HepG2 (cell line): ENCODE results near the gene SULT1E1. TPM values are rescaled to one million over a fixed set of nuclear protein-coding genes. Genes with fewer than 3 reads are reported as not detected.
A peak's percentile ranks its signal among the peaks of the same experiment; 100 is the strongest.

ENCODE experiments used
- AGO2 ChIP-seq: fragments of 200-400 bp; formaldehyde crosslinking; optimal IDR thresholded peaks from 2 replicates; pipeline ENCODE3; 2017; ENCODE audit warnings: mild to moderate bottlenecking, low read depth, low read length, moderate library complexity
- ARHGAP35 ChIP-seq: sonication (generic); formaldehyde crosslinking; IDR thresholded peaks from 2 replicates; pipeline ENCODE4 v1.9.0; 2022; ENCODE audit warnings: mild to moderate bottlenecking, inconsistent platforms, moderate library complexity, missing genetic modification reagents, borderline replicate concordance
- ATF7-NPFF ChIP-seq: sonication (generic); formaldehyde crosslinking; IDR thresholded peaks from 2 replicates; pipeline ENCODE4 v1.8.1; 2023; ENCODE audit warnings: mild to moderate bottlenecking, low read depth, missing genetic modification reagents, moderate library complexity
- FOXA1 ChIP-seq, 2 experiments: fragments of 450-650 bp in 1 of 2; sonication (generic) in 1 of 2; formaldehyde crosslinking in 1 of 2; IDR thresholded peaks; 2 replicates each; pipeline versions ENCODE4 v1.4.0 to v1.6.1; 2016 to 2020; ENCODE audit warnings: missing genetic modification reagents in 1 of 2
- GTF2F1 ChIP-seq: fragments of 150-350 bp; IDR thresholded peaks from 2 replicates; pipeline ENCODE4 v1.6.1; 2014; ENCODE audit warnings: low read length
- HMG20A ChIP-seq: IDR thresholded peaks from 2 replicates; pipeline ENCODE4 v1.6.1; 2016; ENCODE audit warnings: borderline replicate concordance
- HNRNPLL ChIP-seq: fragments of 200-400 bp; formaldehyde crosslinking; IDR thresholded peaks from 2 replicates; pipeline ENCODE4 v1.6.1; 2017; ENCODE audit warnings: mild to moderate bottlenecking, low read depth, low read length; ENCODE audit not compliant: poor library complexity, severe bottlenecking
- HOXA3 ChIP-seq: sonication (generic); formaldehyde crosslinking; IDR thresholded peaks from 2 replicates; pipeline ENCODE4 v1.5.0; 2020; ENCODE audit warnings: missing genetic modification reagents
- NBN ChIP-seq: fragments of 450-650 bp; conservative IDR thresholded peaks from 2 replicates; pipeline ENCODE4 v1.6.1; 2017
- NFYC ChIP-seq: IDR thresholded peaks from 2 replicates; pipeline ENCODE4 v1.6.1; 2016; ENCODE audit warnings: missing genetic modification reagents, missing compliant biosample characterization
- RFX1 ChIP-seq: fragments of 450-650 bp; IDR thresholded peaks from 2 replicates; pipeline ENCODE4 v1.6.1; 2017
- RFXANK ChIP-seq: IDR thresholded peaks from 2 replicates; pipeline ENCODE4 v1.6.1; 2016
- SP140L ChIP-seq: sonication (generic); formaldehyde crosslinking; IDR thresholded peaks from 2 replicates; pipeline ENCODE4 v1.4.0; 2020; ENCODE audit warnings: missing genetic modification reagents, borderline replicate concordance
- TAF1 ChIP-seq: sonication (generic); formaldehyde crosslinking; IDR thresholded peaks from 2 replicates; pipeline ENCODE4 v1.4.0; 2020; ENCODE audit warnings: missing genetic modification reagents
- ZNF292 ChIP-seq: sonication (generic); formaldehyde crosslinking; IDR thresholded peaks from 2 replicates; pipeline ENCODE4 v1.8.1; 2022; ENCODE audit warnings: mild to moderate bottlenecking, low read depth, missing genetic modification reagents, borderline replicate concordance
- ZNF761 ChIP-seq: sonication (generic); formaldehyde crosslinking; conservative IDR thresholded peaks from 2 replicates; pipeline ENCODE4 v1.4.0; 2020; ENCODE audit warnings: mild to moderate bottlenecking, missing genetic modification reagents
- polyA plus RNA-seq, 8 experiments: library from polyadenylated mRNA; depleted of rRNA in 3 of 8; stranded (reverse) in 7 of 8; unstranded in 1 of 8; fragments of >200 nt; fragmentation: Illumina TruSeq in 4 of 8; extraction: Trizol in 4 of 8; gene quantifications; 2 replicates each; pipeline versions ENCODE4 v1.2.1 to v1.2.3, GENCODE V29; 2011 to 2016; ENCODE audit warnings: low read depth in 4 of 8, missing spikeins in 1 of 8, mixed read lengths in 1 of 8; ENCODE audit not compliant: insufficient read depth in 1 of 8
- total RNA-seq, 5 experiments: library from RNA; depleted of rRNA; stranded (reverse); fragments of >200 nt; fragmentation: Illumina TruSeq; extraction: Trizol; gene quantifications; 2 replicates each; pipeline ENCODE4 v1.2.3, GENCODE V29; 2016; ENCODE audit warnings: low read depth in 1 of 5
- TF ChIP-seq, protein P1 (sequence below): sonication (generic); formaldehyde crosslinking; conservative IDR thresholded peaks from 2 replicates; pipeline ENCODE4 v1.8.0; 2022; ENCODE audit warnings: missing genetic modification reagents
- TF ChIP-seq, protein P2 (sequence below): sonication (generic); formaldehyde crosslinking; IDR thresholded peaks from 2 replicates; pipeline ENCODE4 v1.4.0; 2020; ENCODE audit warnings: missing genetic modification reagents, mild to moderate bottlenecking, borderline replicate concordance
- TF ChIP-seq, protein P3 (sequence below): sonication (generic); formaldehyde crosslinking; IDR thresholded peaks from 2 replicates; pipeline ENCODE4 v1.5.0; 2020; ENCODE audit warnings: mild to moderate bottlenecking, missing genetic modification reagents, borderline replicate concordance

The SULT1E1 gene
- total and polyA plus RNA-seq, 2 of the 13 experiments (the other 11 are each of a cell fraction or from before 2014, with no cell fraction given) = 1.7 to 3.9 TPM

DNA sequence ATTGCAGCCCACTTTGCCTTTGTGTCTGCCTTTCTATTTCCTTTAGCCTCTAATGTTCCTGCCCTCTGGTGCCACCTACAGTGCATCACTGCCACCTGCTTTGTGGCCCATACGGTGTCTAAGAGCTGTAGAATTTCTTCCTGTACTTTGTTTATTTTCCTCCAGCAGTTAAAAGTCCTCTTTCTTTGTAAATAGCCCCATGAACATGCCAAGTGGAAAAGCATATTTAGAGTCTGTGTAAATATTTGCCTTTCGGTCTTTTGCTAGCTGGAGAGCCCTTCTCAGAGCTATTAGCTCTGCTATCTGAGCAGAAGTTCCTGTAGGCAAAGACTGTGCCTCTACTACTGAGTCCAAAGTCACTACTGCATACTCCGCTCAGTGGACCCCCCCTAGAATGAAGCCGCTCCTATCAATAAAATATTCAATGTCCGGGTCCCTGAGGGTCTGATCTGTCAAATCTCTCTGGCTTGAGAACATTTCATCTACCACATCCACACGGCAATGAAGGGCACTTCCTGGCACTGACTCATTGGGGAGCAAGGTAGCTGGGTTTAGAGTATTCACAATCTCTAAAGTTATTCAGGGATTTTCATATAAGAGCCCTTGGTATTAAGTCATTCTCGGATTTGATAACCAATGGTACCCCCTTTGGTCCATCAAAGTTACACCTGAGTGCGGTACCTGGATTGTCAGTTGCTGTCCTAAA lies 36.3 kb downstream of the SULT1E1 start (continued):
- TF ChIP-seq, protein P1, sequence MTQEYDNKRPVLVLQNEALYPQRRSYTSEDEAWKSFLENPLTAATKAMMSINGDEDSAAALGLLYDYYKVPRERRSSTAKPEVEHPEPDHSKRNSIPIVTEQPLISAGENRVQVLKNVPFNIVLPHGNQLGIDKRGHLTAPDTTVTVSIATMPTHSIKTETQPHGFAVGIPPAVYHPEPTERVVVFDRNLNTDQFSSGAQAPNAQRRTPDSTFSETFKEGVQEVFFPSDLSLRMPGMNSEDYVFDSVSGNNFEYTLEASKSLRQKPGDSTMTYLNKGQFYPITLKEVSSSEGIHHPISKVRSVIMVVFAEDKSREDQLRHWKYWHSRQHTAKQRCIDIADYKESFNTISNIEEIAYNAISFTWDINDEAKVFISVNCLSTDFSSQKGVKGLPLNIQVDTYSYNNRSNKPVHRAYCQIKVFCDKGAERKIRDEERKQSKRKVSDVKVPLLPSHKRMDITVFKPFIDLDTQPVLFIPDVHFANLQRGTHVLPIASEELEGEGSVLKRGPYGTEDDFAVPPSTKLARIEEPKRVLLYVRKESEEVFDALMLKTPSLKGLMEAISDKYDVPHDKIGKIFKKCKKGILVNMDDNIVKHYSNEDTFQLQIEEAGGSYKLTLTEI = no peak
- TF ChIP-seq SP140L (CRISPR knock-in tag) (0 out of 2 replicates have a peak, but pooled peaks have one; percentile 77), TAF1 (CRISPR knock-in tag) (no peak), AGO2 (no peak), FOXA1 (IDR thresholded peaks at IDR 0.05) (peak; percentile 98), FOXA1 (CRISPR knock-in tag; IDR thresholded peaks at IDR 0.05) (peak; percentile 91), ZNF761 (CRISPR knock-in tag) (no peak), ARHGAP35 (CRISPR knock-in tag) (no peak; the same call in 1 of the 2 replicates), NFYC (CRISPR knock-in tag) (no peak), GTF2F1 (no peak), ATF7-NPFF (CRISPR knock-in tag) (no peak), RFXANK (CRISPR knock-in tag) (0 out of 2 replicates have a peak, but pooled peaks have one; percentile 55), HOXA3 (peak; percentile 57; the same call in 1 of the 2 replicates), HNRNPLL (no peak), RFX1 (no peak), NBN (no peak), HMG20A (CRISPR knock-in tag) (peak; percentile 94), ZNF292 (CRISPR knock-in tag) (peak; percentile 28; the same call in 1 of the 2 replicates)
- TF ChIP-seq, protein P2, sequence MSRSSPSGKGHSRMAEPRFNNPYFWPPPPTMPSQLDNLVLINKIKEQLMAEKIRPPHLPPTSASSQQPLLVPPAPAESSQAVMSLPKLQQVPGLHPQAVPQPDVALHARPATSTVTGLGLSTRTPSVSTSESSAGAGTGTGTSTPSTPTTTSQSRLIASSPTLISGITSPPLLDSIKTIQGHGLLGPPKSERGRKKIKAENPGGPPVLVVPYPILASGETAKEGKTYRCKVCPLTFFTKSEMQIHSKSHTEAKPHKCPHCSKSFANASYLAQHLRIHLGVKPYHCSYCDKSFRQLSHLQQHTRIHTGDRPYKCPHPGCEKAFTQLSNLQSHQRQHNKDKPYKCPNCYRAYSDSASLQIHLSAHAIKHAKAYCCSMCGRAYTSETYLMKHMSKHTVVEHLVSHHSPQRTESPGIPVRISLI (CRISPR knock-in tag) = no peak
- TF ChIP-seq, protein P3, sequence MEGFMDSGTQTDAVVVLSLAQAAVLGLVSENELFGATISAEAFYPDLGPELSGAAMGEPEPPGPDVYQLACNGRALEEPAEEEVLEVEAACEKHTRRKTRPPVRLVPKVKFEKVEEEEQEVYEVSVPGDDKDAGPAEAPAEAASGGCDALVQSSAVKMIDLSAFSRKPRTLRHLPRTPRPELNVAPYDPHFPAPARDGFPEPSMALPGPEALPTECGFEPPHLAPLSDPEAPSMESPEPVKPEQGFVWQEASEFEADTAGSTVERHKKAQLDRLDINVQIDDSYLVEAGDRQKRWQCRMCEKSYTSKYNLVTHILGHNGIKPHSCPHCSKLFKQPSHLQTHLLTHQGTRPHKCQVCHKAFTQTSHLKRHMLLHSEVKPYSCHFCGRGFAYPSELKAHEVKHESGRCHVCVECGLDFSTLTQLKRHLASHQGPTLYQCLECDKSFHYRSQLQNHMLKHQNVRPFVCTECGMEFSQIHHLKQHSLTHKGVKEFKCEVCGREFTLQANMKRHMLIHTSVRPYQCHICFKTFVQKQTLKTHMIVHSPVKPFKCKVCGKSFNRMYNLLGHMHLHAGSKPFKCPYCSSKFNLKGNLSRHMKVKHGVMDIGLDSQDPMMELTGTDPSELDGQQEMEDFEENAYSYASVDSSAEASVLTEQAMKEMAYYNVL (CRISPR knock-in tag) = peak; percentile 80; the same call in 1 of the 2 replicates
